Right lobe of liver (tissue), 6 donors: ENCODE results near the gene PKIB. TPM values are rescaled to one million over a fixed set of nuclear protein-coding genes. Genes with fewer than 3 reads are reported as not detected.

Source experiments
- ATAC-seq, 4 donors: fragments of 200-7000 bp; cut with Tn5 transposase; one replicate each; pipeline ENCODE4 v1.9.1; 2020; ENCODE audit warnings: mild to moderate bottlenecking in 4 of 4, moderate library complexity in 4 of 4
- DNase-seq, 3 donors: peaks; one replicate each; pipeline ENCODE4 v3.0.0-alpha.2; 2020
- H3K27ac ChIP-seq, 3 donors: fragments of 200-600 bp; one replicate each; pipeline ENCODE4 v1.8.0; 2022
- H3K27me3 ChIP-seq, 2 donors: fragments of 200-600 bp; one replicate each; pipeline ENCODE4 v1.8.0; 2022
- H3K36me3 ChIP-seq, 4 donors: fragments of 200-600 bp; sonication (generic) in 1 of 4; one replicate each; pipeline versions ENCODE4 v1.5.1 to v1.8.0; 2017 to 2022; ENCODE audit warnings: control low read depth in 1 of 4
- H3K4me1 ChIP-seq, 4 donors: fragments of 200-600 bp; sonication (generic) in 1 of 4; one replicate each; pipeline versions ENCODE4 v1.5.1 to v1.8.0; 2017 to 2022; ENCODE audit warnings: control low read depth in 1 of 4
- H3K4me3 ChIP-seq, 3 donors: fragments of 200-600 bp; one replicate each; pipeline ENCODE4 v1.8.0; 2022
- H3K9me3 ChIP-seq, 4 donors: fragments of 200-600 bp; sonication (generic) in 1 of 4; one replicate each; pipeline versions ENCODE4 v1.5.1 to v1.8.0; 2017 to 2022; ENCODE audit warnings: control low read depth in 1 of 4
- POLR2A ChIP-seq: fragments of 450-650 bp; IDR thresholded peaks from one replicate; pipeline ENCODE4 v1.6.1; 2017; ENCODE audit warnings: antibody characterized with exemption, mild to moderate bottlenecking
- WGBS: methylation state at CpG from one replicate; pipeline ENCODE4 v1.1.6; 2018; ENCODE audit warnings: low coverage, low lambda C conversion rate; ENCODE audit not compliant: insufficient coverage; ENCODE audit errors: missing lambda C conversion rate; 5-methylcytosine and 5-hydroxymethylcytosine counted together
- intact Hi-C, 2 donors: fragments of 100-400 bp; cut with DNase I; formaldehyde crosslinking; loops; one replicate each; pipeline versions ENCODE4 v1.11.2 to v1.14.1; 2022
- total RNA-seq, 6 experiments: library from RNA; depleted of rRNA in 2 of 6; stranded (reverse); fragments of >200 nt in 2 of 6; fragmentation: NEBNext Ultra II Directional in 3 of 6; extraction: Animal tissue kit (Norgen Biotek cat#: 25700) in 3 of 6; gene quantifications; one replicate each; pipeline versions ENCODE4 v1.1.0 to v1.2.4, GENCODE V29; 2016 to 2023
- TF ChIP-seq, protein P1 (sequence below), 4 donors: fragments of 200-600 bp in 3 of 4; fragments of 450-650 bp in 1 of 4; IDR thresholded peaks; one replicate each; pipeline versions ENCODE4 v1.5.1 to v1.8.0; 2016 to 2022; ENCODE audit warnings: antibody characterized with exemption in 4 of 4, mild to moderate bottlenecking in 2 of 4
- donor health status: DM: no; HTN: yes; CAD: no.
- donor health status: DM: no; HTN: no; CAD: no.
- donor health status: DM: no; HTN: no; CAD: no.
- donor health status: DM: no; HTN: yes; CAD: no.
- donor health status: DM: no; HTN: yes; CAD: no.

PKIB gene
- total RNA-seq, 6 experiments from 2014 or later: 2.4 to 12.1 (median 4.1) TPM

DNA sequence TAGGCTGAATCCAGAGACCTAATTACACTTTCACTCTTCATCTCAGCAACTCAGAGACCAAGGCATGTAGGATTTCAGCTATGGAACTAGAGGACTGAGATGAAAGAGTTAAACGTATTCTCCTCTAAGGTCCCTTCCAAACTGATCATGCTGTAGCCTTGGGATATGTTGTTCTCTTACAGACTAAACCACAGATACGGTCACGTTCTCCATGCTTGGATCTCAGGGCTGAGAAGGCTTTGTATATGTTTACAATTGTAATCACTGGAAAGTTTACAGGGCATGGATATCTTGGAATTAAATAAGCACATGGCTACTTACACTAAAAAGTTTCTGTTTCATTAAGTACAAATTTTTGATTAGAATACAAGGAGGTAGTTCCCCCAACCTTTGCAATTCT is 50.1 kb downstream of the PKIB start:
- DNase-seq (no peak), ATAC-seq (no peak)
- Histone ChIP-seq H3K27ac (no peak overlapping the region), H3K27me3 (no peaks in the 10 kb centered on the region), H3K36me3 (no peaks in the 10 kb centered on the region), H3K9me3 (no peaks in the 10 kb centered on the region), H3K4me1 (no peaks in the 10 kb centered on the region), H3K4me3 (no peak overlapping the region)
- intact Hi-C loops: no loop called here
- no peak for TF ChIP-seq POLR2A
- TF ChIP-seq, protein P1, sequence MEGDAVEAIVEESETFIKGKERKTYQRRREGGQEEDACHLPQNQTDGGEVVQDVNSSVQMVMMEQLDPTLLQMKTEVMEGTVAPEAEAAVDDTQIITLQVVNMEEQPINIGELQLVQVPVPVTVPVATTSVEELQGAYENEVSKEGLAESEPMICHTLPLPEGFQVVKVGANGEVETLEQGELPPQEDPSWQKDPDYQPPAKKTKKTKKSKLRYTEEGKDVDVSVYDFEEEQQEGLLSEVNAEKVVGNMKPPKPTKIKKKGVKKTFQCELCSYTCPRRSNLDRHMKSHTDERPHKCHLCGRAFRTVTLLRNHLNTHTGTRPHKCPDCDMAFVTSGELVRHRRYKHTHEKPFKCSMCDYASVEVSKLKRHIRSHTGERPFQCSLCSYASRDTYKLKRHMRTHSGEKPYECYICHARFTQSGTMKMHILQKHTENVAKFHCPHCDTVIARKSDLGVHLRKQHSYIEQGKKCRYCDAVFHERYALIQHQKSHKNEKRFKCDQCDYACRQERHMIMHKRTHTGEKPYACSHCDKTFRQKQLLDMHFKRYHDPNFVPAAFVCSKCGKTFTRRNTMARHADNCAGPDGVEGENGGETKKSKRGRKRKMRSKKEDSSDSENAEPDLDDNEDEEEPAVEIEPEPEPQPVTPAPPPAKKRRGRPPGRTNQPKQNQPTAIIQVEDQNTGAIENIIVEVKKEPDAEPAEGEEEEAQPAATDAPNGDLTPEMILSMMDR (IDR thresholded peaks at IDR 0.05): no peak
- WGBS: 58% methylated on average over 3 of the region's 3 CpGs

DNA sequence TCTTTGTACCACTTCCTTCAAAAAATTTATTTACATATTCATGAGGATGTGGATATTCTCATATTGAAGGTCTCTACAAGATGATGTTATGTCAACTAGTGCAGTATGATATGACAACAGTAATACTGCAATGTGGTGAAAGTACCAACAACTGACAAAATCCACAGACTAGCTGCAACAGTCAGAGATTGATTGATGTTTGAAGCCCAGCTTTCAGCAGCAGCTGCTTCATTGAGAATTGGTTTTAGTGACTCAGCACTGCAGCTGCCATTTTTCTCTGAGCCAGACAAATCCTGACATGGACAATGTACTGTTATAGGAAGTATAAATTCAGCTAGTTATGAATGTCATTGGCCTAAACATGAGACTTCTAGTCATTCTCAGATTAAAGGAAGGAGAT is 53.8 kb downstream of the PKIB start:
- Histone ChIP-seq H3K4me3 (no peak overlapping the region), H3K36me3 (no peaks in the 10 kb centered on the region), H3K27ac (no peak overlapping the region), H3K4me1 (no peaks in the 10 kb centered on the region), H3K27me3 (no peaks in the 10 kb centered on the region), H3K9me3 (no peaks in the 10 kb centered on the region)
- TF ChIP-seq, protein P1 (IDR thresholded peaks at IDR 0.05): no peak
- no peak for TF ChIP-seq POLR2A
- DNase-seq (no peak), ATAC-seq (no peak)
- intact Hi-C loops: no loop called here

DNA sequence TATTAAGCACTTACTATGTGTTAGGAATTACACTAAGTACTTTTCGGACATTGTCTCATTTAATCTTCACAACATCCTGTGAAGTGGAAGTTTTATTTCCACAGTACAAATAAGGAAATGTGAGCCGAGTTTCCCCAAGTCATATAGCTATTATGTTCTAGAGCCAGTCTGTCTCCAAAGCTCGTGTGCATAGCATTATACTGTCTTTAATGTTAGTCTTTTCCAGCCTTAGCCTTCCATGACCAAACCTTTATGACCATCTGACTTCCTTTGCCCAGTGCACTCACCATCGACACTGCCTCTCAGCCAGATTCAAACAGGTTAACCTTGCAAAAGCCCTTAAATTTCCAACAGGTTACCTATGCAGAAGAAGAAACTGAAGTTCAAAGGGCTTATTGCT is 55.7 kb downstream of the PKIB start:
- intact Hi-C loops: no loop called here
- no peak overlapping the region for H3K27ac ChIP-seq
- WGBS: 56% methylated on average over 4 of the region's 4 CpGs
- H3K9me3 ChIP-seq: no peaks in the 10 kb centered on the region
- no peaks in the 10 kb centered on the region for H3K36me3 ChIP-seq
- H3K4me3 ChIP-seq: no peak overlapping the region
- ATAC-seq: no peak
- TF ChIP-seq, protein P1 (IDR thresholded peaks at IDR 0.05): no peak
- no peak for TF ChIP-seq POLR2A
- no peaks in the 10 kb centered on the region for H3K27me3 ChIP-seq
- no peak for DNase-seq
- no peaks in the 10 kb centered on the region for H3K4me1 ChIP-seq

- no peaks in the 10 kb centered on the region for H3K27me3 ChIP-seq
- H3K4me3 ChIP-seq: no peak overlapping the region
- no peak for TF ChIP-seq POLR2A
- TF ChIP-seq, protein P1 (IDR thresholded peaks at IDR 0.05): no peak
- intact Hi-C loops: no loop called here
- H3K36me3 ChIP-seq: no peaks in the 10 kb centered on the region
- no peak for DNase-seq
- no peaks in the 10 kb centered on the region for H3K4me1 ChIP-seq
- 83% methylated on average over 2 of the region's 2 CpGs for WGBS
- H3K27ac ChIP-seq: no peak overlapping the region
- H3K9me3 ChIP-seq: no peaks in the 10 kb centered on the region
- ATAC-seq: no peak
Measured at GRCh38 chr6:122666418-122666817, 56.2 kb downstream of the PKIB start.

DNA sequence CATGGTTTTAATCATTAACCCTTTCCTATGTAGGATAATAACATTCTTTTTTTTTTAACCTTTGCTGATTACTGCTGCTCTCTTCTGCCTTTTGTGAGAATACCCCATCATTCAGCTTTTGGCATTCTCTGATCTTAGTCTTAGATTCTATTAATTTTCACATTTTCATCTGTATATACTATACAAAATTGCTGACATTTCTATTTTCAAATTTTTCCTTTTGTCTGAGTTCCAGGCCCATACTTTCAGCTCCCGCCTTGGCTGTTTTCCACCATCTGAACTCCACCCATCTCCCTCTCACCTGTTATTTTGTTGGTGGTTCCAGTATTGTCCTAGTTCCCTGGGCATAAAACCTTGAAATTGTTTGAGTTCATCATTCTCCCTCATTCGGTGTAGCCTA is 59.2 kb downstream of the PKIB start:
- H3K4me1 ChIP-seq: no peaks in the 10 kb centered on the region
- no peaks in the 10 kb centered on the region for H3K36me3 ChIP-seq
- no peak overlapping the region for H3K4me3 ChIP-seq
- intact Hi-C loops: no loop called here
- DNase-seq (no peak), ATAC-seq (no peak)
- H3K9me3 ChIP-seq: no peaks in the 10 kb centered on the region
- no peaks in the 10 kb centered on the region for H3K27me3 ChIP-seq
- 54% methylated on average over 2 of the region's 2 CpGs for WGBS
- H3K27ac ChIP-seq: no peak overlapping the region
- TF ChIP-seq POLR2A: no peak
- TF ChIP-seq, protein P1 (IDR thresholded peaks at IDR 0.05): no peak
